NCI-H1694 (cell line): ENCODE measurements around the gene RABAC1.
A peak's percentile ranks its signal among the peaks of the same experiment; 100 is the strongest.
"Not testable (repeated sequence)": the region's sequence is repeated elsewhere in the genome, so short reads cannot be mapped to it uniquely, and the experiment has no call there.

Experiments
- DNase-seq: peaks from one replicate; lab custom pipeline; 2025; lab: John Stamatoyannopoulos, UW

The RABAC1 gene

DNA sequence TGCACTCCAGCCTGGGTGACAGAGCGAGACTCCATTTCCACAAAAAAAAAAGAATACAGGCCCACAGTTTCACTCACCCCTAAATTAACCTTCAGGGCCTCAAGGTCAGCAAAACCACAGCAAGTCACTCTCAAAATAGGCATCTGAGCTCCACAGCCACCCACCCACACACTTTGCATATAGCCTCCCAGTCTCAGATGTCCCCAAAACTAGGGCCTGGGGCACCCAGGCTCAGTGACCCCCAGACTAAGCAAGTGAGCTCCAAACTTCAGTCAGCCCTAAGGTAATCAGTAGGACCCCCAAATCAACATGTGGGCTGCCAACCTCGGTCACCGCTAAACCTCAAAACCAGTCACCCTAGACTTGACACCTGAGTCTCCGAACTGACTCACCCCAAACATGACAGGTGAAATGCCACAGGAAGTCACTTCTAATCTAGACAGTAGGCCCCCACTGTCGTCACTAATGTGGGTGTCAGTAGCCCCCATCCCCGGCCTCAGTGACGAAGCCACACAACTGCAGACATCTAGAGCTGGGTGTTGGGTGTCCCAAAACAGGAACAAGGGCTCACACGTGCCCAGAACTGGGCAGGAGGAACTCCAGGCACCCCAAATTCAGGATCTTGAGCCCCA is 13.9 kb downstream of the RABAC1 start:
- no peak for DNase-seq

DNA sequence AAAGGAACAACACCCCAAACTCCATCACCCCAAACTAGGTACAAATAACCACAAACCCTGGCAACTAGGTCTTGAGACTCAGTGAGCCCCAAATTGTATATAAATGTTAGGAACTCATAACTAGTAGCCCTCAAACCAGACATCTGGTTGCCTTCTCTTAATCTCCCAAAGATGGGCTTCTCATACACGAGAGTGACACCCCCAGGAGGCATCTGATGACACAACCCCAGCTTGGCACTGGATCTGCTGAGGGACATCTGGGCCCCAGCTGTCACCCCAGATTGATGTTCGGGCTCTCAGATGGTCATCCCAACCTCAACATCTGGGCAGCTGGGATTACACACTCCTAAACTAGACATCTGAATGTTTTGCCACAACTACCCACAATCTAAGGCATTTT is 14.8 kb downstream of the RABAC1 start:
- no peak for DNase-seq

DNA sequence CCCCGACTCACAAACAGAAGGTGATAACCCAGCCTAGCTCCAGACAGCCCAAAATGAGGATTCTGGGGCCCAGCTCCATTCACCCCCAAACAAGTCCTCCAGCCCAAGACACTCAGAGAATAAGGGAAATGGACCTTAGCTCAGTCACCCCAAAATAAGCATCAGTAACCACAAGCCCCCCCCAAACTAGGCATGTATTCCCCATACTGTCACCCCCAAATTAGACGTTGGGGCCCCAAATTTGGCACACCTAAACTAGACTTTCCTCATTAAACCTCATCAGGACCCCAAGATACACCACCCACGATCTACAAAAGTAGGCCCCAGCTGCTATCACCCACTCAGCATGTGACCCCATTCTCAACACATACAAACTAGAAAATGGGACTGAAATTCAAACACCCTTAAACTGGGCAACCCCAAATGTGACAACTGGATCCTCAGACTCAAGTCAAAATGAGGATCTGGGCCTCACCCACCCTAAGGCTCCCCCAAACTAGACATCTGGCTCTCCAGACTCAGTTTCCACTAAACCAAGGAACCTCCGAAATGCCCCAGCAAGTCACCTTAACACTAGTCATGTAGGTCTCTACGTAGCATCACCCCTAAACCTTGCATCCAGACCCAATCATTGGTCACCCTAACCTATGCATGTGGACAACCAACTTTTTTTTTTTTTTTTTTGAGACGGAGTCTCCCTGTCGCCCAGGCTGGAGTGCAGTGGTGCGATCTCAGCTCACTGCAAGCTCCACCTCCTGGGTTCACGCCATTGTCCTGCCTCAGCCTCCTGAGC is 17.5 kb downstream of the RABAC1 start:
- no peak for DNase-seq

DNA sequence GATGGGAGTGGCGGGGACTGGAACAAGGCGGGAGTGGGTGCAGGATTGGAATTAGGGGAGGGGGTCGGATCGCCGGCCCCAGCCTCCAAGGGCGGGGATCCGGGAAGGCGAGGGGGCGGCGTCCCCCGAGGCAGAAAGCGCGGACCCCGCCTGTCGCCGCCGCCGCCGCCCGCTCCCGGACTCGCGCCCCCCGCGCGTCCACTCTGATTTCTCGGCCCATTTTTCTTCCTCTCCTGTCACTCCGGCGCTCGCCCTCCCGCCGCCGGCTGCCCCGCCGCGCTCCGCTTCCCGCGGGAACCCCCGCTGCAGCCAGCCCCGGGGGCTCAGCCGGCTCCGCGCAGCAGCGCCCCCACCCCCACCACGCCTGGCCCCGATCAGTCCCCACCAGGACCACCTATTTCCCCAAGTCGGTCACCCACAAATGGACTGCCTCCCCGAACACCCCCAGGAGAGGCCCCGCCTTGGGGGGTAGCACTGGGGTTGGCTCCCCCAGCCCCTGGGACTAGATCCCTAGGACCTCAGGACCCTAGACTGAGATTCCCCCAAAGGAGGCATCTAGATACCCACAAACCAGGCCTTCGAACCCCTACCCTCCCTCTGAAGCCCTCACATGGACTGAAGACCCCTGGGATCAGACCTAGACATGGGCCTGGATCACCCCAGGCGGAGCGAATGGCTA is 18.3 kb downstream of the RABAC1 start:
- DNase-seq = no peak

DNA sequence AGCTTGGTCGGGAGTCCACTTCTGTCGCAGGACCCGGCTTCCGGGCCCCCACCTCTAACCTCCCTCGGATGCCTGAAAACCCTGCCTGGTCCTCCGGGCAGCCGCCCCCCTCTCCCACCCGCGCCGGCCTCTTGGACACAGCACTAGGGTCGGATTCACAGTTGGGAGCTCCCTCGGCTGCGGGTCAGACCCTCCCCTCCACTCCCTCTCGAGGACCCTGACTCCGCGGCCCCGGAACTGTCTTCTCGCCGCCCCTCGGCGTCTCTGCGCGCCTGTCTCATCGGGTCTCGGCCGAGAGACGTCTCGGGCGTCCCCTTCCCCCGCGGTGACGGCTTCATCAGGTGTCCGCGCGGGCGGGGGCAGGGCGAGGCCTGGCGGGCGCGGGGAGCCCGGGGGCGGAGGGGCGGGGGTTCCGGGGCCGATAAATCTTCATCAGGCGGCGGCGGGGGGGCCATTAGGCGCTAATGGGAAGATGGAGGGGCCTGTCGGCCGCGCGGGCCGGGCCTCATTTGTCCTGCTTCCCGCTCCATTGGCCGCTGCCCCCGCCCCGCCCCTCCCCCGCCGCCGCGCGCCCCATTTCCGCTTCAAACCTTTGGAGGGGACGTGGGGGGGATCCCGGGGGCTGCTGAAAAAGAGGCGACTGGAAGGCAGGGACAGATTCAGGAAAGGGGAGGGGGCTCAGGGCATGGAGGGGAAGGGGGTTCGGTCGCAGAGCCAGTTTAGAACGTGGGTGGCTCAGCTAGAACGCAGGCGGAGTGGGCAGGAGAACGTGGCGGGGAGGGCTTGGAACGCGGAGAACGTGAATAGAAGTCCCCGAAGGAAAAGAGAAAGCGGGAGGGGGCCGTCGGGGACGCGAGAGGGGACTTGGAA is 19.0 kb downstream of the RABAC1 start:
- DNase-seq = no peak

DNA sequence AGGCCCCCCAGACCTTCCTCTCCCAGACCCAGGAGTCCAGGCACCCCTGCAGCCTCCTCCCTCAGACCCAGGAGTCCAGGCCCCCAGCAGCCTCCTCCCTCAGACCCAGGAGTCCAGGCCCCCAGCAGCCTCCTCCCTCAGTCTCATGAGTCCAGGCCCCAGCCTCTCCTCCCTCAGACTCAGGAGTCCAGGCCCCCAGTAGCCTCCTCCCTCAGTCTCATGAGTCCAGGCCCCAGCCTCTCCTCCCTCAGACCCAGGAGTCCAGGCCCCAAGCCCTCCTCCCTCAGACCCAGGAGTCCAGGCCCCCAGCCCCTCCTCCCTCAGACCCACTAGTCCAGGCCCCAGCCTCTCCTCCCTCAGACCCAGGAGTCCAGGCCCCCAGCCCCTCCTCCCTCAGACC is 19.9 kb downstream of the RABAC1 start:
- not testable (repeated sequence) for DNase-seq

DNA sequence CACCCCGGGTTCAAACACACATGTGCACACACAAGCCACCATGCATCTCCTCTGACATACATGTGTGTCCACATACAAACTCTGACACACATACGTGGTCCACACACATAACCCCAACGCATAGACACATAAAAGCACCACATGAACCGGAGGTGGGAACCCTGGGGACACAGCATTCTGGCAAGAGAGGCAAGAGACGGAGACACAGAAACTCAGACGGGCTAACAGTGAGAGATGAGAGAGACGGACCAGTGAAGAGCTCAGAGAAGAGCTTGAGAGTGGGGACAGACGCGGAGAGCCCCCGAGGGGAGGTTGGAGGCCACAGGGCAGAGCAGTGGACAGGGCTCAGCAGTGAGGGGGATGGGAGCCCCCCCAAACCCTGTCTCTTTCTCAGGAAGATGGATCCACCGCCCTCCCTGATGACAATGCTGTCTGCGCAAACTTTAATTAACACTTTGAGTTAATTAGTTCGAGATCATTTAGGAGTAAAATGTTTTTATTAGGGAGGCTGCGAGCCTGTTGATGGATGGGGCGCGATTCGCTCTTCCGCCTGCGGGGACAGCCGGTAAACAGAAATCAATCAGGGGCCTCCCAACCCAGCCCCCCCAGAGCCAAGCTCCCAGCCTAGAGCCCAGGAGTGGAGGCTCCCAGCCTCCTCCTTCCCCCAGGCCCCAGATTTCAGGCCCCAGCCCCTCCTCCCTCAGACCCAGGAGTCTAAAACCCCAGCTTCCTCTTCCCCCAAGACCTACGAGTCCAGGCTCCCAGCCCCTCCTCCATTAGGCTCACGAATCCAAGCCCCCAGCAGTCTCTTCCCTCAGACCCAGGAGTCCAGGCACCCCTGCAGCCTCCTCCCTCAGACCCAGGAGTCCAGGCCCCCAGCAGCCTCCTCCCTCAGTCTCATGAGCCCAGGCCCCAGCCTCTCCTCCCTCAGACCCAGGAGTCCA is 21.3 kb downstream of the RABAC1 start:
- DNase-seq = no peak

DNA sequence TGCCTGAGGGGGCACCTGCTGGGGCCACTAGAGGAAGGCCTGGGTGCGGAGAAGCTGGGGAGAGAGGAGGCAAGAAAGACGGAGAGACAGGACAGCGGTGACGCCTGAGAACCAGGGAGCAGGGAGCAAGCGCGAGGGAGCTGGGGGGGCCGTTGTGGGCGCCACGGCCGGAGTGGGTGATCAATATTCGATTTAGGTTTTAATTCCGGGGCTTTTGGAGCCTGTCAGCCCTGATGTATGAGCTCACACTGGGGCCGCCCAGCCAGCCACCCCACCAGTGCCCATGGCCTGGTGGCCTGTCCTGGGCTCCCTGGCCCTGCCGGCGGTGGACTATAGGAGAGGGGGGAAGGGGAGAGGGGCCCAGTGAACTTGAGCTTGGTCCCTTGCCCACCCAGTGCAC is 22.2 kb downstream of the RABAC1 start:
- DNase-seq = no peak

DNA sequence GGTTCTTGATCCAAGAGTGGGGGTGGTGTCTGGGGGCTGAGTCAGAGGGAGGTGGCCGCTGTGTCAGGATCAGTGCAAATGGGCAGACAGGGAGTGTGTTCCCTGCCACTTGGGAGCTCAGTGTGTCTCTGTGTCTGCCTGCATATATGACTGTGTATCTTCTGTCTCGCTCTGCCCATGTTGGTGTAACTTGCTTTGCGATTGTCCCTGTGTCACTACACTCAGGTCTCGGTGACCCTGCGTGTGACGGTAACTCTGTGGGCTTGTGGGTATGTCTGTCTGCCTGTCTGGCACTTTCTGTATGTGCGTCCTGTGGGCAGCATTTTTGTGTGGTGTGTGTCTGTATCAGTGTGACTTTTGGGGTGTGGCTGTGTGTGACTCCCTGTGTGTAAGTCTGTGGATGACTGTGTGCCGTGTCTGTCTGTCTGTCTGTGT is 22.7 kb downstream of the RABAC1 start:
- no peak for DNase-seq

DNA sequence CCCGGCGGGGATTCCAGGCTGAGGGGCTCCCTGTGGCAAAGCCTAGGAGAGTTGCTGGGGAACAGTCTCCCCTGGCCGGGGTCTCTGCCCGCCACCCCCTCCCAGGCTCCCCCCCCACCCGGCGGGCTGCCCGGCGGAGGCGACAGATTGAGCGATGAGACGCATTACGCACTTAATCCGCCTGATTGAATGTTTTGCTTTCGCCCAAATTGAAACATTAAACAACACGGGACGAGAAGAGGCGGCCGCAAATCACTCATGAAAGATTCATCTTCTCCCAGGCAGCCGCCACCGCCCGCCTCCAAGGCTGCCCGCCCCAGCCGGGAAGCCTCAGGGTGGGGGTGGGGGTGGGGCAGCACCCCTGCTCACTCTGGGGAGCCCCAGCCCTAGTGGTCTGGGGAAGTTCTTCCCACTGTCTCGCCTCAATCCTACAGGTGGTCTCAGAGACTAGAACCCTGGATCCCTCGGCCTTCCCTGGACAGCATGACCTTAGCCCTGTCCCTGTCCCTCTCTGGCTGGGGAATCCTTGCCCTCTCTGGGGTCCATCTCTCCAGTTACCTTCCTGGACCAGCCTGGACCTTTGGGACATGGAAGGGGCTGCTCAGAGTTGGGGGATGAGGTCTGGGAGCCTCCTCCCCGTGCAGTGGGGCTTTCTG is 23.2 kb downstream of the RABAC1 start:
- DNase-seq = no peak

DNA sequence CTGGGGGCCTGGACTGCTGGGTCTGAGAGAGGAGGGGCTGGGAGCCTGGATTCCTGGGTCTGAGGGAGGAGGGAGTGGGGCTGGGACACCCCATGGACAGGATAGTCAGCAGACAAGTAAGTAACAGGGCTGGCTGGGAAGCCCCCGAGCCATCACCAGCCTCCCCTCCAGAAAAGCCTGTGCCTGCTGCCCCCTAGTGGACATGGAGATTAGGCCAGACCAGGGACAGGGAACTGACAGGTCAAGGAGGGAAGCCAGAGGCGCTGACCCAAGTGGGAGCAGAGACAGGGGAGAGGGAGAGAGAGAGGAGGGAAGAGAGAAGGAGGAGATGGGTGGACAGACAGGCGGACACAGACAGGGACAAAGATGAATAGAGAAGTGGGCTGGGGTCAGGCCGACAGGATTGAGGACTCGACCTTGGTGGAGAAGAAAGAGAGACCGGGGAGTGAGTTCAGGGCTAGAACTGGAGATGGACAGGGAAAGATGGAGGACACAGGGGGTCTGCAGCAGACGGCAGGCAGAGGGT is 24.2 kb downstream of the RABAC1 start:
- peak; percentile 68 for DNase-seq

DNA sequence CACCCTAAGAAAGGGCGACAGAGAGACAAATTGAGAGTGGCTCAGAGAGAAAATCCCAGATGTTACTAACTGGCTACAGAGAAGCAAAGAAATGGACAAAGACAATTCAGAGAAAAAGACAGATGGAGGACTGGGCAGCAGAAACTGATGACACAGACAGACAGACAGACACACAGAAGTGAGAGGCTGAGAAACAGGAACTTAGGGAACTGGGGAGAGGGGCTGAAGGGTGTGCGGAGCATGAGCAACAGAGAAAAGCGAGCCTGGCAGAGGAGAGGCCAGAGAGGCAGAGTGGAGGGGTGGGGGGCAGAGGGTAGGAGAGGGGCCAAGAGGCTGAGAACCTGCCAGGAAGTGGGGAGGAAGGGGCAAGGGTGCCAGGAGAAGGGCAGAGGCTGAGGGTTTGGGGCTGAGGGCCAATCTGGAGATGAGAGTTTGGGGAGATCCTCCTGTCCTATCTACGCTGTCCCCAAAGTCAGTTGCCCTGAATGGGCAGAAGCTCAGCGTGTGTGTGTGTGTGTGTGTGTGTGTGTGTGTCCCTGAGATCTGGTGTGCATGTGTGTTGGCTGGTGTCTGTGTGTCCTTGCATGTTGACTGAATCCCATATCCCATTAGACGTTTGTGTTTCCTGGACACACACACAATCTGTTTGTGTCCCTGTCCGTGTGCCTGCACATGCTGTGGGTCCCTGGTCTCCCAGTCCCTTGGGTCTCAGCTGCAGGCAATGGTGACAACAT is 25.3 kb downstream of the RABAC1 start:
- no peak for DNase-seq

DNA sequence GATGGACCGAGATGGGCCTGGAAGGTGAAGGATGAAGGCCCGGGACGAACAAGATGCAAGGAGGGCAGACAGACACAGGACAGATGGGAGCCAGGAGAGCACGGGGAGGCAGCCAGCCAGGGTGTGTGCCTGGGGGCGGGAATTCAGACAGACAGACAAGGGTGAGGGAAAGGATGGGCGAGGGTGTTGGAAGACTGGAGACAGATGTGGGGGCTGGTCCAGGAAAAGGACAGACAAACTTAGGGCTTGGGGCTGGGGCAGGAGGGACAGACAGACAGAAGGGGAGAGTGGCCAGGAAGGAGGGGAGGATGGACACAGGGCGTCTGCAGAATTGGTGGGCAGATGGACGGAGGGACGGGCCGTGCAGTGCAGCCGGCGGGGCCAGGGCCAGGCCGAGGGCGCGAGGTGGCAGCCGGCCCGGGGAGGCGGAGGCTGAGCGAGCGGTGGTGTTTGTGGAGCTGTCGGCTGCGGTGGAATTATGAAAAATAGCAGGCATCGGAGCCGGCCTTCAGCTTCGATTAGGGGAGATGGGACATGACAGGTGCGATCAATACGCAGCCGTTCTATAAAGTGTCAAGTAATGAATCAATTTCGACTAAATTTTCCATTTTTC is 26.3 kb downstream of the RABAC1 start:
- DNase-seq = peak; percentile 39

DNA sequence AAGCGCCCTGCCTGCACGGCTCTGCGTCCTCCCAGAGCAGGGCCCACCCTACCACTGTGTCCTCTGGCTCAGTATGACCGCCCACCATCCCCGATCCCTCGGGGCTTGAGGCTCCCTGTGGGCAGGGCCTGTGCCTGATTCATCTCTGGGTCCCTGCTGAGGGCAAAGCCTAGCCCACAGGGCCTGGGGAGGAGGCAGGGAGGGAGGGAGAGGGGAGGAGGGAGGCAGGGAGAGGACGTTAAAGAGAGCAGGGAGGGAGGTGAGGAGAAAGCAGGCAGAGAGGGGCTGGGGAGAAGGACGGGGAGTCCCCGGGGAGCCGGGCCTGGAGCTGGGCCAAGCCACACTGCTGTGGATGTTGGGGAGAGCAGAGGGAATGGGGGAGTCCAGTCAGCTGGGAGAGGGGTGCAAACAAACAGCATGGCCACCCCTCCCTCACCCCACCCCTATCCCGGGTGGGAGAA is 26.8 kb downstream of the RABAC1 start:
- DNase-seq = no peak

DNA sequence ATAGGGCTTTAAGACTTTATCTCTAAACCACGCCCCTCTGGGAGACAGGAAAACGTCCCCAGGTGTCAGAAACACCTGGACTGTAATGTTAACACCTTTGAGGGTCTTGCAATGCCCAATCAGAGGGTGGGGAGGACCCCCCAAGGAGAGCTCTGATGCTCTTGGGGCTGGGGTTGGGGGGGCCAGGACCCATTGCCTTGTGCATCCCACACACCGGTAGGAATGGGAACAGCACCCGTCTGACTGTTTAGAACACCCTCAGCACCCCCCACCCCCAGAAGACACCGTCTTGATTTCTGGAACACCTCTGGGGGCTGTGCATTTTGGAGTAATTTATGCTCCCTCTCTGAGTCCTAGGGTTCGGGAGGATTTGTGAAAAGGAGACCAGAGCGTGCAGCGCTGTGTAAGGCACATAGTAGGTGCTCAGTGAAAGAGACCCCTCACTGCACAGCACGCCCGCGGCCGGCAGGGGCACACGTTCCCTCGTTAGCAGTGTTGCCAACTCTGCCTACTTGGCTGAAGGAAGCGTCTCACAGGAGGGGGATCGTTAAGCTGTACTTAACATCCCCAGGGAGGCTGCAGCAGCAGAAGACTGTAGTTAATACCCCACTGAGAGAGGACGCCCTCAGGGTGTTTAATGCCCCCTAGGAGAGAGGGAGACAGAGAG is 28.1 kb downstream of the RABAC1 start:
- DNase-seq = no peak

DNA sequence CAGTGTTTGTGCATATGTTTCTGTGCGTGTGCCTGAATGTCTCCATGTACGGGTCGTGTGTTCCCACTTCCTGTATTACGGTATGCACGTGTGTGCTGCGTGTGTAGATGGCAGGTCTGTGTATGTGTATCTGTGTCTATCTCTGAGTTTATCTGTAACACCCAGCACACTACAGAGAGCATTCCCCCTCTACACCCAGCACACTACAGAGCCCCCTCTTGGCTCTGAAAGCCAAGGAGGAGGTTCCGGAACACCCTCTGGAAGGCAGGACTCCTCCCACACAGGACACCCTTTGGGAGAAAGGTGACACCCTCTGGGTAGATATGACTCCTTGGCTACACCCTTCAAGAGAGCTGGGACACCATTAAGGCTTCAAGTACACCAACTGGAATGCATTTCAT is 28.8 kb downstream of the RABAC1 start:
- DNase-seq = no peak

DNA sequence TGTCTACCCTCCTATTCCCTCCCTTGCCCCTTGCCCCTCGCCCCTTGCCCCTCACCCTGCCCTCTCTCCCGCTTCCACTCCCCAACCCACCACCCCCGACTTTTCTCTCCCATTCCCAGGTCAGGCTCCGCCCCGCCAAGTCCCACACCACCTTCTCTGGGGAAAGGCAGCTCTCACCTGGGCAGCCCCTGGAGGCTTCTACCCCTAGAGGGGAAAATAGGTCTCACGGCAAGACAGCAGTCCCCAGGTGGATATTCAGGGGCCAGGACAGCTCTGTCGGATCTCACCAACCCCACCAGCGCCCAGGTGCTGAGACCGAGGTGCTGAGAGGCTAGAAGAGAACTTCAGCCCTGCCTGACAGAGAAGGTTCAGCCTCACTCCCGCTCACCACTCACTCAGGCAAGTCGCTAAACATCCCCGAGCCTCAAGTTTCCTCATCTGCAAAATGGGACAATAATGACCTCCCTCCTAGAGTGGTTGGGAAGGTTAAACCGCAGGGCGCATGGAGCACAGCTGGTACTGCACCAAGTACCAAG is 29.5 kb downstream of the RABAC1 start:
- no peak for DNase-seq
